Ovary (tissue), 9 donors: Measurements from ENCODE around the gene RPLP2. TPM values are rescaled to one million over a fixed set of nuclear protein-coding genes. Genes with fewer than 3 reads are reported as not detected.

Experiments
- DNase-seq, 5 donors: peaks; one replicate each; pipeline ENCODE4 v3.0.0-alpha.2; 2019 to 2020
- H3K27ac ChIP-seq, 2 donors: fragments of 200-600 bp; one replicate each; pipeline versions ENCODE4 v1.5.1 to v1.8.0; 2019 to 2022
- H3K27me3 ChIP-seq: fragments of 200-600 bp; one replicate; pipeline ENCODE4 v1.8.0; 2022
- H3K36me3 ChIP-seq: fragments of 200-600 bp; sonication (generic); one replicate; pipeline ENCODE4 v1.5.1; 2019
- H3K4me1 ChIP-seq: one replicate; pipeline ENCODE4 v1.8.1; 2013; ENCODE audit warnings: mild to moderate bottlenecking, moderate library complexity; ENCODE audit not compliant: insufficient read depth
- H3K4me3 ChIP-seq: fragments of 200-600 bp; sonication (generic); one replicate; pipeline ENCODE4 v1.5.1; 2017
- H3K9me3 ChIP-seq, 2 donors: fragments of 200-600 bp in 1 of 2; sonication (generic) in 1 of 2; one replicate each; pipeline versions ENCODE4 v1.5.1 to v1.8.1; 2013 to 2019; ENCODE audit warnings: mild to moderate bottlenecking in 1 of 2, moderate library complexity in 1 of 2
- EP300 ChIP-seq: sonication (generic); formaldehyde crosslinking; IDR thresholded peaks from one replicate; pipeline ENCODE4 v1.6.1; 2017; ENCODE audit warnings: antibody characterized with exemption
- POLR2A ChIP-seq: fragments of 450-650 bp; IDR thresholded peaks from one replicate; pipeline ENCODE4 v1.6.1; 2017; ENCODE audit warnings: antibody characterized with exemption, mild to moderate bottlenecking, moderate library complexity
- WGBS, 3 donors: extraction: QIAGEN DNeasy Blood & Tissue Kit in 1 of 3; methylation state at CpG; one replicate each; pipeline versions ENCODE4 v1.1.5 to v1.1.7; 2013 to 2017; 5-methylcytosine and 5-hydroxymethylcytosine counted together
- intact Hi-C, 4 donors: fragments of 100-400 bp; cut with DNase I; formaldehyde crosslinking; loops; one replicate each; pipeline versions ENCODE4 v1.11.0 to v1.15.1; 2022 to 2023
- polyA plus RNA-seq, 2 donors: library from polyadenylated mRNA; stranded (reverse); fragments of 200-250 nt in 1 of 2; fragments of 350-450 nt in 1 of 2; fragmentation: Illumina TruSeq in 1 of 2; extraction: RNeasy Lipid Tissue Mini Kit (QIAGEN cat#74804) in 1 of 2; gene quantifications; one replicate each; pipeline ENCODE4 v1.2.3, GENCODE V29; 2013 to 2014
- total RNA-seq, 7 donors: library from RNA; depleted of rRNA in 2 of 7; stranded (reverse); fragments of >200 nt in 2 of 7; fragmentation: NEBNext Ultra II Directional in 3 of 7; extraction: Animal tissue kit (Norgen Biotek cat#: 25700) in 3 of 7; gene quantifications; one replicate each; pipeline versions ENCODE4 v1.1.0 to v1.2.4, GENCODE V29; 2016 to 2023
- TF ChIP-seq, protein P1 (sequence below), 3 donors: fragments of 450-650 bp in 2 of 3; fragments of 200-600 bp in 1 of 3; IDR thresholded peaks; one replicate each; pipeline versions ENCODE4 v1.5.1 to v1.8.0; 2016 to 2022; ENCODE audit warnings: antibody characterized with exemption in 3 of 3, mild to moderate bottlenecking in 1 of 3
- donor health status: DM: no; HTN: no; CAD: no; lungs with moderate emphysema.
- donor health status: DM: no; HTN: no; CAD: no.
- donor health status: Bipolar disorder and iron deficiency.
- donor health status: DM: yes; HTN: yes; CAD: no.
- donor health status: DM: no; HTN: no; CAD: no.
- donor health status: DM: yes; HTN: yes; CAD: no.

Gene RPLP2
- total and polyA plus RNA-seq, 9 donors: 237 to 4,238 (median 2,804) TPM

DNA sequence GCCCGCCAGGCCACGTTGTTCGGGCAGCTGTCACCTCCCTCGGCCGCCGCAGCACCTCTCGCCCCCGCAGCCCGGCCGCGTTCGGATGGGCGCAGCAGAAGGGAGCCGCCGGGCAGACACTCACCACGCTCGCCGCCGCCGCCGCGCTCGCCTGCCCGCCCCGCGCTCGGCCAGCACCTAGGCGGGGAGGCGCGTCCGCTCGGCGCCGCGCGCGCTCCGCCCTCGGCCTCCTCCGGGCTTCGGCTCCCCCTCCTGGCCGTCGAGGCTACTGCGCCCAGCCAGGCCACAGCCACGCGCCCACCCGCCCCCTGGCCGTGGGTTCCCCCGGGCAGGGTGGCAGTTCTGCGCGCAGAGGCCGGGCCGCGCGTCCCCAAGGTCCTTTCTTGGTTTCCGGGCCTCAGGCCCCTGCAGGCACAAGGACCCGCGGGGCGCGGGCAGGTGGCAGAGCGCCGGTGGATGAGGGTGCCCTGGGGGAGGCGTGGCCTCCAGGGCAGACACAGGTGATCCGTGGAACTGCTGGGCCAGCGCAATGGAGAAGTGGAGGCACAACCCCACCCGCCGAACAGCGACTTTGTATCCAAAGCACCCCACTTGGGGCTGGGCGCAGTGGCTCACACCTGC, 11.6 kb upstream of the RPLP2 start, which contains the start of gene SLC25A22:
Gene SLC25A22 (minus strand): TSS at position 189 of the 621 bp plus-strand sequence. CDS start 3,275 bp downstream, outside the sequence.
- intact Hi-C loops: no loop called here
- Histone ChIP-seq H3K4me1 (peaks cover 13% of the 10 kb centered on the region), H3K4me3 (peak within 1 kb of the TSS; percentile 71), H3K27me3 (no peaks in the 10 kb centered on the region), H3K36me3 (no peaks in the 10 kb centered on the region), H3K9me3 (no peaks in the 10 kb centered on the region), H3K27ac (peak within 1 kb of the TSS; percentile 34 to 73)
- TF ChIP-seq, protein P1, sequence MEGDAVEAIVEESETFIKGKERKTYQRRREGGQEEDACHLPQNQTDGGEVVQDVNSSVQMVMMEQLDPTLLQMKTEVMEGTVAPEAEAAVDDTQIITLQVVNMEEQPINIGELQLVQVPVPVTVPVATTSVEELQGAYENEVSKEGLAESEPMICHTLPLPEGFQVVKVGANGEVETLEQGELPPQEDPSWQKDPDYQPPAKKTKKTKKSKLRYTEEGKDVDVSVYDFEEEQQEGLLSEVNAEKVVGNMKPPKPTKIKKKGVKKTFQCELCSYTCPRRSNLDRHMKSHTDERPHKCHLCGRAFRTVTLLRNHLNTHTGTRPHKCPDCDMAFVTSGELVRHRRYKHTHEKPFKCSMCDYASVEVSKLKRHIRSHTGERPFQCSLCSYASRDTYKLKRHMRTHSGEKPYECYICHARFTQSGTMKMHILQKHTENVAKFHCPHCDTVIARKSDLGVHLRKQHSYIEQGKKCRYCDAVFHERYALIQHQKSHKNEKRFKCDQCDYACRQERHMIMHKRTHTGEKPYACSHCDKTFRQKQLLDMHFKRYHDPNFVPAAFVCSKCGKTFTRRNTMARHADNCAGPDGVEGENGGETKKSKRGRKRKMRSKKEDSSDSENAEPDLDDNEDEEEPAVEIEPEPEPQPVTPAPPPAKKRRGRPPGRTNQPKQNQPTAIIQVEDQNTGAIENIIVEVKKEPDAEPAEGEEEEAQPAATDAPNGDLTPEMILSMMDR (IDR thresholded peaks at IDR 0.05): peak; percentile 64 to 95 (median 94)
- TF ChIP-seq EP300: no peak
- DNase-seq: peak; percentile 71 to 89 (median 82)
- 3 to 5% (median 4%) methylated on average over 37 to 69 of the region's 69 CpGs for WGBS, 3 donors

DNA sequence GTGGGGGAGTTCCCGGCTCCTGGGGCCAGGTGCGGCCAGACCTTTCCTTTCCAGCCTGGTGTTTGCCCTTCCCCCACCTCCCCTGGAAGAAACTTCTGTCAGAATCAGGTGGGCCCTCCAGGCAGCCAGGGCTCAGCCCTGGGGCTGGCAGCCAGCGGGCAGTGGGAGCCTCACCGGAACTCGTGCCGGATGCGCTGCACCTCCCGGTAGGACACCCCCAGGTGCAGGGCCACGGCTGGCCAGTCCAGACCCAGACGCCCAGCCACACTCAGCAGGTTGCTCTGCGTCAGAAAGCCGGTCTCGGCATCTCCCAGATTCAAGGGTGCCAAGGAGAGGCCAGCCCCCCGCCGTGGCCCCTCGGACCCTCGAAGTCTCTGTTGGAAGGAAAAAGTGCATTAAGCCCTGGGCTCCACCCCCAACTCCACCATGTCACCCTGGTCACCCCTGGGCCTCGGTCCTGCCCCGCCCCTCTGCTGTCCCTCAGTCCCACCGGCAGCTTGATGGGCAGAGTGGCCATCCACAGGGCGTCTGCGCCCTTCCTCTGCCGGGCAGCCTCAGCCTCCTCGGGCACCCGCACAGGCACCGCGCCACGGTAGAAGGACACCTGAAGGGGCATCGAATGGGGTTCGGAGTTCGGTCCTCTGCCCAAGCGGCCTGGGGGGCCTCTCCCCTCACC, 10.0 kb upstream of the RPLP2 start:
- Histone ChIP-seq H3K27ac (no peak overlapping the region), H3K9me3 (no peaks in the 10 kb centered on the region), H3K4me3 (no peak overlapping the region), H3K36me3 (no peaks in the 10 kb centered on the region), H3K4me1 (peaks cover 20% of the 10 kb centered on the region), H3K27me3 (no peaks in the 10 kb centered on the region)
- WGBS, 3 donors: 88 to 91% (median 90%) methylated on average over 31 to 32 of the region's 32 CpGs
- TF ChIP-seq POLR2A (no peak), EP300 (no peak)
- TF ChIP-seq, protein P1 (IDR thresholded peaks at IDR 0.05): no peak
- intact Hi-C loops: no loop called here
- no peak for DNase-seq

DNA sequence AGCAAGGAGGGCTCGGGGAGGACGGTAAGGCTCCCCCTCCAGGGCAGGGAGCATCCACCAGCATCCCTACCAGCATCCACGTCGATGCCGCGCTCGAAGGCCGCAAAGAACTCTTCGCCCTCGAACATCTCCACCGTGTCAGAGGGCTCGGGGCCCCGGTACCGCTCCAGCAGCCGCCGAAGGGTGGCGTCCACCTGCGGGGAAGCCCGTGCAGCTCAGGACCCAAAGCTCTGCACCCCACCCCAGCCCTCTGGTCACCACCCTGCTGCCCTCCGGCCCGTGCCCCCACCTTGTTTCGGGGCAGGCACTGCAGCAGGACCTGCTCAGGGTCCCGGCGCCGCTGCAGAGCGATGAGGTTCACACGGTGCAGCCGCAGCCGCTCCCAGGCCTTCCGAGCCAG, 9.3 kb upstream of the RPLP2 start:
- intact Hi-C loops: no loop called here
- Histone ChIP-seq H3K36me3 (no peaks in the 10 kb centered on the region), H3K27ac (no peak overlapping the region), H3K27me3 (no peaks in the 10 kb centered on the region), H3K4me3 (no peak overlapping the region), H3K9me3 (no peaks in the 10 kb centered on the region), H3K4me1 (peaks cover 14% of the 10 kb centered on the region)
- DNase-seq: no peak
- 90 to 91% (median 90%) methylated on average over 30 of the region's 30 CpGs for WGBS, 3 donors
- TF ChIP-seq, protein P1 (IDR thresholded peaks at IDR 0.05): no peak
- TF ChIP-seq EP300 (no peak), POLR2A (no peak)

DNA sequence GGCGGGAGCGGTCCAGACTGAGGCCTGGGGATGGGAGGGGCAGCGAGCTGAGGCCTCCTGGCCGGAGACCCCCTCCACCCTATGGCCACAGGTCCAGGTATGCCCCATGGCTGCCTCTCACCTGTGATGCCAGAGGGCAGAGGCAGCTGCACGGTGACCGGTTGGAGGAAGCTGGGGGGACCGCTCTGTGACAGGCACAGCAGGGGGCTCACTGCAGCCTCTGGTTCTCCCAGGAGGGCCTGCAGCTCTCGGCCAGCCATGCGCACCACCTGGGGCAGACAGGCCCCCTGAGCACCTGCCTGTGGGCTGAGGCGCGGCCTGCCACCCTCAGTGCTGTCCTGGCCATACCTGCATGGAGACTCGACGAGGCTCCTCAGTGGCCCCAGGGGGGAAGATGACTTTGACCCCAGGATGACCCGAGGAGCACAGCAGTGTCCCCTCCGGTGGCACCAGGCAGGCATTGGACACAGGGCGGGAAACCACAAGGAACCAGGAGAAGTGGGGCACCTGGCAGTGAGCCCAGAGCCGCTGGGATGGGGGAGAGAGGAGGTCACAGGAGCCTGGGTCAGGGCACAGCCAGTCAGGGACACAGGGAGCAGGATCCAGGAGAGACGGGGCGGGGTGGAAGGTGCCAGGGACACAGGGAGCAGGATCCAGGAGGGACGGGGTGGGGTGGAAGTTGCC, 8.5 kb upstream of the RPLP2 start:
- 88 to 90% (median 90%) methylated on average over 19 to 20 of the region's 20 CpGs for WGBS, 3 donors
- Histone ChIP-seq H3K36me3 (no peaks in the 10 kb centered on the region), H3K27ac (no peak overlapping the region), H3K4me3 (no peak overlapping the region), H3K4me1 (peaks cover 13% of the 10 kb centered on the region), H3K27me3 (no peaks in the 10 kb centered on the region), H3K9me3 (no peaks in the 10 kb centered on the region)
- DNase-seq: no peak
- TF ChIP-seq EP300: no peak
- no peak for TF ChIP-seq POLR2A
- TF ChIP-seq, protein P1 (IDR thresholded peaks at IDR 0.05): no peak
- intact Hi-C loops: no loop called here
